Spinal cord (tissue), 10 donors: ENCODE results near the gene WWOX. TPM values are rescaled to one million over a fixed set of nuclear protein-coding genes. Genes with fewer than 3 reads are reported as not detected.

Experiments used
- DNase-seq, 6 donors: peaks; one replicate each; pipeline versions ENCODE4 v3.0.0 to v3.0.0-alpha.2; 2013 to 2015; ENCODE audit warnings: low spot score in 6 of 6, low read depth in 4 of 6
- H3K27ac ChIP-seq: one replicate; pipeline ENCODE4 v1.5.1; 2013; ENCODE audit warnings: low read depth, low read length, control low read depth
- H3K27me3 ChIP-seq: one replicate; pipeline ENCODE4 v1.6.1; 2013; ENCODE audit warnings: low read length; ENCODE audit not compliant: control insufficient read depth, insufficient read depth
- H3K36me3 ChIP-seq: one replicate; pipeline ENCODE4 v1.6.1; 2013; ENCODE audit warnings: low read length; ENCODE audit not compliant: control insufficient read depth, insufficient read depth
- H3K4me1 ChIP-seq: one replicate; pipeline ENCODE4 v1.6.1; 2013; ENCODE audit warnings: low read length; ENCODE audit not compliant: control insufficient read depth, insufficient read depth
- H3K4me3 ChIP-seq: one replicate; pipeline ENCODE4 v1.5.1; 2013; ENCODE audit warnings: low read depth, low read length, control low read depth
- H3K9me3 ChIP-seq: one replicate; pipeline ENCODE4 v1.6.1; 2013; ENCODE audit warnings: low read length; ENCODE audit not compliant: control insufficient read depth, insufficient read depth
- WGBS: methylation state at CpG from one replicate; pipeline ENCODE4 v1.1.5; 2013; ENCODE audit warnings: missing lambda C conversion rate; ENCODE audit not compliant: insufficient coverage; 5-methylcytosine and 5-hydroxymethylcytosine counted together
- polyA plus RNA-seq, 2 donors: library from polyadenylated mRNA; unstranded; fragments of 120-200 nt; gene quantifications; one replicate each; pipeline ENCODE4 v1.2.1, GENCODE V29; 2013; ENCODE audit not compliant: insufficient read length in 2 of 2
- total RNA-seq, 2 donors: library from RNA; depleted of rRNA in 1 of 2; stranded (reverse); fragments of 120-200 nt in 1 of 2; fragments of >200 nt in 1 of 2; gene quantifications; one replicate each; pipeline versions ENCODE4 v1.2.3 to v1.2.4, GENCODE V29; 2013 to 2014
- donor health status: healthy.

The WWOX gene
- total and polyA plus RNA-seq, 4 donors: 27.5 to 51.5 (median 32.5) TPM

DNA sequence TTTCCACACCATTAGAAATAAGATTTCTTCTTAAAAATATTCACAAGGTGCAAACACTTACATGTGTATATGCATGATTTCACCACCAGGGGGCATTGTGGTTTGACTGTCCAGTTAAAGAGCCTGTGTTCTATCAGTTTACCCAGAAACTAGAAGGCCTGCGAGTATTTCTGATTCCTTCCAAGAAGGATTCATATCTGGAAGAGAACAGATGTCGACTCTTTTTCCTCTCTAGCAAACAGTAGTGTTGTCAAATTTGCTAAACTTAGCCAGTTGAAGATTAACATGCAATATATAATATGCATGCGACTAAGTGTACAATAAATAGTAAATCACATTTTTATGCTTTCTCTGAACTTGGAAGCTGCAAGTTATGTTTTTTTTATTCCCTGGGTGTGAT, 404.1 kb downstream of the WWOX start:
- DNase-seq: peak in 5 of 6 donors; percentile 56 to 96 (median 73)
- Histone ChIP-seq H3K36me3 (no peaks in the 10 kb centered on the region), H3K27me3 (no peaks in the 10 kb centered on the region), H3K4me3 (no peak overlapping the region), H3K9me3 (no peaks in the 10 kb centered on the region), H3K4me1 (peaks cover 19% of the 10 kb centered on the region), H3K27ac (peak overlapping the region; percentile 78)
- no CpG with 5 or more reads among the region's 3 CpGs for WGBS

DNA sequence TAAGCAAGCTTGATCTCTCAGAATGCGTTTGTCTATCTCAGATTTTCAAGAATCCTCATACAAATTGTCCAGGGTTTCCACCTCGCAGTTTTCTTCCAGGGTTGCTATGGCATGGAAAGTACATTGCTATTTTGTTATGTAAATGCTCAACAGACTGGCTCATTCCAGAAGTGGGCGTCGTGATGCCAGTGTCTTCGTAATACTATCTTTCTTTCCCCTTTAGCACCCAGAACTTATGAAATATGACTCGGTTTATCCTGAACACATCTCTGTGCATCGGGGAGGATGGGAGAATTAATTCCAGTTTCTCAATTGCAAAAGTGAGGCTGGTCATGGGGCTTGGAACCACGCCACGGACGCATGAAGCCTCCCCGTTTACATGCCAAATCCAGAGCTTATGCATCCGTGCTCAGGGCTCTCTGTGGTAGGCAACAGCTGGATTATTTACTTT, 405.0 kb downstream of the WWOX start:
- Histone ChIP-seq H3K4me1 (peaks cover 19% of the 10 kb centered on the region), H3K9me3 (no peaks in the 10 kb centered on the region), H3K36me3 (no peaks in the 10 kb centered on the region), H3K4me3 (no peak overlapping the region), H3K27ac (peak overlapping the region; percentile 78), H3K27me3 (no peaks in the 10 kb centered on the region)
- WGBS: no CpG with 5 or more reads among the region's 12 CpGs
- DNase-seq: peak in 2 of 6 donors; percentile 49 to 55

DNA sequence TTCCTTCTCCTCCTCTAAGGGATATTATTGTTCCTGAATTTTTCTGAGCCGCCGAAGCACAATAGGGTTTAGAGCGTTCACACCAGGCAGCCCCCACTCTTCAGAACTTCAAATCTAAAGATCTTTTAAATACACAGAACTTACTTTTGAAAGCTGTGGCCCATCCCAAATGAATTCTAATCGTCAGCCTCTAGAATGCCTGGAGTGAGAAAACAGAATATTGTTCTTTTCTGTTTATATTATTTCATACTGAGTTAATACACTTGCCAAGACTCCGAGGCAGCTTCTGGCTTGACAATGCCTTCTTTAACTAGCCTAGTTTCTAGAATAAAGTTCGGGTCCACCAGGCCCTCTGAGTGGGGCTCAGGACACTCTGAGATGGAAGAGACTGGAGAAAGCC, 405.6 kb downstream of the WWOX start:
- peak in 1 of 6 donors; percentile 44 for DNase-seq
- no peaks in the 10 kb centered on the region for H3K36me3 ChIP-seq
- H3K27me3 ChIP-seq: no peaks in the 10 kb centered on the region
- 50% methylated on average over 1 of the region's 6 CpGs for WGBS
- H3K4me3 ChIP-seq: no peak overlapping the region
- no peaks in the 10 kb centered on the region for H3K9me3 ChIP-seq
- H3K4me1 ChIP-seq: peaks cover 19% of the 10 kb centered on the region
- H3K27ac ChIP-seq: peak overlapping the region; percentile 78

DNA sequence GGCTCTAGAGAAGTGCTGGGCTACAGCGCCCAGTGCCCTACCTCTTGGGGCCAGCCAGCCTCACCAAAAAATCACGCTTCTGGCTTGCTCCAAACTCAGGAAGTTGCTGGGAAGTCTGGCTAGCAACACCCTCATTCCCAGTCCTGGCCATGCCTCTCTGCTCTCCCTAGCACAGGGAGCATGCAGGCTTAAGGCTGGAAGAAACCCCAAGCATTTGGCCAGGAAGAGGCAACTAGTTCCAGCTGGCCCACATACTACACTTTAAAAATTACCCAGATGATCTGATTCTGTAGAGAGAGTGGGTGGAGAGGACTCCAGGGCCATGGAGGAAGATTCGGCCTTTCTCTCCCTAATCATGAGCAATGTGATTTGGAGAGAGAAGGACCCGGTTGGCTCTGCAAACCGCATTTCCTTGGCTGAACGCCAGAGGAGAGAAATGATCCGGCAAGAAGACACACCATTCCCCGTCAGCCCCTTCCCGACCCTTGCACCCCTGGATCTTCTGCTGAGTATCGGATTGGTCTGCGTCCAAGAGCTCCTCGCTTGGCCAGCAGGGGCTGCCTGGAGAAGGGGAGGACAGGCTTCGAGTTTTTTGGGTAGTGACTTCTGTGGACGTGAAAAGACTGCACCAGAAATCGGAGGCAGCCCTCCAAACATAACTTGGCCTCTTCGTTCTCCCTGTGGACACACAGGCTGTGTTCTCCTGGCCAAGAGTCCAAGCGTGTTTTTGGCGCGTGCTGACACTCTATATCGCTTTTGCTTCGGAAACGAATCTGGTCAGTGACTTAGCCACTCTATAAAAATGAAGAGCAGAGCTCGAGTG, 406.3 kb downstream of the WWOX start:
- Histone ChIP-seq H3K9me3 (no peaks in the 10 kb centered on the region), H3K36me3 (no peaks in the 10 kb centered on the region), H3K4me3 (no peak overlapping the region), H3K4me1 (peaks cover 19% of the 10 kb centered on the region), H3K27ac (peak overlapping the region; percentile 78), H3K27me3 (no peaks in the 10 kb centered on the region)
- DNase-seq: peak in 3 of 6 donors; percentile 57 to 87 (median 75)
- 33% methylated on average over 16 of the region's 23 CpGs for WGBS

DNA sequence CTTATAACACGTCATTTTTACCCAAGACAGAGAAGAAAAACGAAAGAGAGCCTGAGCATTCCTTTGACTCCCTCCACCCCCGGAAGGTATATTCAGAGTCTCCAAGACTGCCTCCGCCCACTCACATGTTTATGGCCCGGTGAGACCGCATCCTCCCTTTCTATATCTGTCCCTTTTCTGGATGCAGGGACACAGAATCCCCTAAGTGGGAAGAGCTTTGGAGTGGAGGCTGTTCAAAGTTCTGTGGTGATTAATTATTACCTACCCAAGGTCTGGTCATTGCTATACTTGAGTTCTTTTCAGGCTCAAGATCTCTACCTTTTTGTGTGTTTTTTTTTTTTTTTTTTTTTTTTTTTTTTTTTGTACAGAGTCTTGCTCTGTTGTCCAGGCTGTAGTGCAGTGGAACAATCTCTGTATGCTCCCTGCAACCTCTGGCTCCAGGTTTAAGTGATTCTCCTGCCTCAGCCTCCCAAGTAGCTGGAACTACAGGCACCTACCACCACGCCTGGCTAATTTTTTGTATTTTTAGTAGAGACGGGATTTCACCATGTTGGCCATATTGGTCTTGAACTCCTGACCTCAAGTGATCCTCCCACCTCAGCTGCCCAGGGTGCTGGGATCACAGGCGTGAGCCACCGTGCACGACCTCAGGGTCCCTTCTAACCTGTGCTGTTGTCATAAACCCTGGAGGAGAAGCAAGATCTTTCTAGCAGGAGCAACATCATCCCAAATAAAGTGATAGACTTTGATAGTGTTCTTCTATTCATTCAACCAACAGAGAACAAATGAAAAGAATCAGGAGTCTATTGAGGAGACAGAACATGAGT, 407.1 kb downstream of the WWOX start:
- 79% methylated on average over 4 of the region's 11 CpGs for WGBS
- H3K27ac ChIP-seq: peak overlapping the region; percentile 78
- H3K9me3 ChIP-seq: no peaks in the 10 kb centered on the region
- no peak for DNase-seq
- H3K36me3 ChIP-seq: no peaks in the 10 kb centered on the region
- H3K4me1 ChIP-seq: peaks cover 19% of the 10 kb centered on the region
- no peaks in the 10 kb centered on the region for H3K27me3 ChIP-seq
- H3K4me3 ChIP-seq: no peak overlapping the region

DNA sequence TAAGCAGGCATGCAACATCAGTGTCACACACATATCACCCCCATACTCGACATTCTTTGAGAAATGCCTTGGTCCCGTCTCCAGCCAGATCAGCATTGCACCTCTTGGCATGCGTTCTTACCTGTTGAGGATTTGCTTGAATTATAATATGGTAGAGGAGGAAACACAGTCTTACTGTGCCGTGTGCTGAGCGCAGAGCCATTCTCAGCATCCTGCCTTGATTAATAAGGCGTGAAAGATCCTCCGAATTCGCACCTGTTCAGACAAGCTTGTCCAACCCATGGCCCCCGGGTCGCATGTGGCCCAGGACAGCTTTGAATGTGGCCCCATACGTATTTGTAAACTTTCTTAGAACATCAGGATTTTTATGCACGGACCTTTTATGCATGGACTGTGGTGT, 408.1 kb downstream of the WWOX start:
- 96% methylated on average over 11 of the region's 12 CpGs for WGBS
- no peak overlapping the region for H3K27ac ChIP-seq
- no peaks in the 10 kb centered on the region for H3K9me3 ChIP-seq
- no peak overlapping the region for H3K4me3 ChIP-seq
- no peaks in the 10 kb centered on the region for H3K27me3 ChIP-seq
- no peaks in the 10 kb centered on the region for H3K36me3 ChIP-seq
- peaks cover 19% of the 10 kb centered on the region for H3K4me1 ChIP-seq
- DNase-seq: no peak

DNA sequence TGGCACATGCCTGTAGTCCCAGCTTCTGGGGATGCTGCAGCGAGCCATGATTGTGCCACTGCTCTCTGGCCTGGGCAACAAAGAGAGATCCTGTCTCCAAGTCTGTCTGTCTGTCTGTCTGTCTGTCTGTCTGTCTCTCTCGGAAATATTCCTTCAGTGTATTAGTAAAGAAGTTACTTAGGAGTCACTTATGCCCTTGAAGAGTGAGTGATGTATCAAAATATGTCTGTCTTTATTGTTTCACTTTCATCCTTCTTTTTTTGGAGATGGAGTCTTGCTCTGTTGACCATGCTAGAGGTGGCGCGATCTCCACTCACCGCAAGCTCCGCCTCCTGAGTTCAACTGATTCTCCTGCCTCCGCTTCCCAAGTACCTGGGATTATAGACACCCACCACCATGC, 410.5 kb downstream of the WWOX start:
- Histone ChIP-seq H3K4me1 (peaks cover 13% of the 10 kb centered on the region), H3K27ac (no peak overlapping the region), H3K9me3 (no peaks in the 10 kb centered on the region), H3K4me3 (no peak overlapping the region), H3K27me3 (no peaks in the 10 kb centered on the region), H3K36me3 (no peaks in the 10 kb centered on the region)
- DNase-seq: no peak
- WGBS: 100% methylated on average over 1 of the region's 7 CpGs

DNA sequence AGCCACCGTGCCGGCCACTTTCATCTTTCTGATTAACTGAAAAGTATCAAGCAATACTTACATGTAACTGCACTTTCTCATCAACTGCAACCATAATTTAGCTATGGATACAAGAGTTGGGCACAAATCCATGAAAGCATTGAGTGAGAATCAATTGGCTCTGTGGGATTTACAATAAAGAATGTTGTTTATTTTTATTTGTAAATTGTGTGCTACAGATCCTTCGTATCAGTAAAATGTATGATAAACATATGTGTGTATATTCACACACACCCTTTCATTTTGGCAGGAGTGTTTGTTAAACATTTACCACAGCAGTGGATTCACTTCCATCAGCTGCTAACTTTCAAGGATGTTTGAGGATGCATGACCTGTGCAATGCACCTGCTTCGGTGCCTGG, 411.0 kb downstream of the WWOX start:
- H3K4me3 ChIP-seq: no peak overlapping the region
- no peak for DNase-seq
- 100% methylated on average over 1 of the region's 4 CpGs for WGBS
- H3K36me3 ChIP-seq: no peaks in the 10 kb centered on the region
- H3K4me1 ChIP-seq: peaks cover 8% of the 10 kb centered on the region
- no peaks in the 10 kb centered on the region for H3K9me3 ChIP-seq
- no peak overlapping the region for H3K27ac ChIP-seq
- H3K27me3 ChIP-seq: no peaks in the 10 kb centered on the region

DNA sequence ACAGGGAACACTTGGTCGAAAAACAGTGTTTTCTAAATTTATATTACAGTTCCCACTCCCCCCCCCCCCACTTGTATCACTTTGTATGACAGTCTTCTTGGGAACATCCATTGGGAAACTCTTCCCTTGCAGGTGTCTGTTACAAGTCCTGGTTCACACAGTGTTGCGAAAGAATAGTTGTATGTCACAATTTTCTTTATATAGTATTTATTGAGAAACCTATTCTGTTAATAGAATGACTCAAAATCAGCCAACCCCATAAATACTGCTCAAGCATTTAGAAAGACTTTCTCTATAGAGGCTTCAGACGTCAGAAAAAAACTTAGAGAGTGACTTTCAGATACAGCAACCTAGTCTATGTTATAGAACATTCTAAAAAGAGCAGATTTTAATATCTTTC, 414.4 kb downstream of the WWOX start:
- Histone ChIP-seq H3K27me3 (no peaks in the 10 kb centered on the region), H3K4me3 (no peak overlapping the region), H3K4me1 (no peaks in the 10 kb centered on the region), H3K9me3 (no peaks in the 10 kb centered on the region), H3K36me3 (no peaks in the 10 kb centered on the region), H3K27ac (no peak overlapping the region)
- WGBS: 67% methylated on average over 1 of the region's 3 CpGs
- no peak for DNase-seq
